DMS114 treated with DMSO at 0.1 percent for 48 hours (cell line): Measurements from ENCODE around the gene PTPRD.
A peak's percentile ranks its signal among the peaks of the same experiment; 100 is the strongest.

Source experiments
- DNase-seq: peaks from one replicate; lab custom pipeline; 2025; ENCODE audit not compliant: unreplicated experiment; lab: John Stamatoyannopoulos, UW

Gene PTPRD

DNA sequence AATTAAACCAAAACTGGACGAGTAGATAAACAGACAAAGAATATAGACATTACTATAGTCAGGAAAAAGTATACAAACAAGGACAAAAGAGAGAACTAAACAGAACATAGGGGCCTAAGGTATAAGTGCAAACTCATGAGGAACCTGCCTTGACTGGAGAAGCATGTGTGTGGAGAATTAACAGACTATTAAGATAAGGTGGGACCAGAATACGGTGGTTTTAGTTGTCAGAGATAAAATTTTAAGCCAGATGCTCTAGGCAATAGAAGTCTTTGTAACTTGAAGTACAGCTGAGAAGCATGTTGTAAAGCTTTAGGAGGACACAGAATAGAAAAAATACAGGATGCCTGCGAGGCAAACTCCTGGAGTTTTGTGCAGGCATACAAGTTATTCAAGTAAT lies 707.1 kb downstream of the PTPRD start:
- no peak for DNase-seq

DNA sequence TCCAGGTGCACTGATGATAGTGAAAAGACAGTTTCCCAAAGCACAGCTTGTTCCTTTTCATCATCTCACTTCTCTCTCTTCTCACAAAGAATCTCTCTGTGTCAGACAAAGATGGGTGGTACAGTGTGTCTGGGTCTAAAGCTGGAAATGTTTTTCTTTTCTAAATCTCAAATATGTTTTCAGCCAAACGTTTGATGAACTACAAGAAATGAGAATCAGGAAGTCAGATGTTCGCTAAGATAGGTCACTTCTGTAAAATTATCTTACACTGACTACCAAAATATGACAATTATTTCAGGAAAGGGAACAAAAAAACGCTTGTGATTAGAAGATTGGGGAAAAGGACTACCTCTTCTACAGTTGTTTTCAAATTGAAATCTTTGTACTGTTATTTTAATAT lies 708.8 kb downstream of the PTPRD start:
- DNase-seq, result no peak

DNA sequence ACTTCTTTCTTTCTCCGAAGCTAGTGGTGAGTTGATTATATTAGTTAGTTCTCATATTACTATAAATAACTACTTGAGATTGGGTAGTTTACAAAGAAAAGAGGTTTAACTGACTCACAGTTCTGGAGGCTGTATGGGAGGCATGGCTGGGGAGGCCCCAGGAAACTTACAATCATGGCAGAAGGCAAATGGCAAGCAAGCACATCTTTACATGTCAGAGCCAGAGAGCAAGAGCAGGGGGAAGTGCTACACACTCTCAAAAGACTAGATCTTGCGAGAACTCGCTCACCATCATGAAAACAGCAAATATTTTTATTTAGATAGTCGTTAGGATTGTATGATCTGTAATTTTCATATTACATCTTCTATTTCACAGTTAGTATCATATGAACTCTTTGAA lies 711.2 kb downstream of the PTPRD start:
- DNase-seq, result no peak

DNA sequence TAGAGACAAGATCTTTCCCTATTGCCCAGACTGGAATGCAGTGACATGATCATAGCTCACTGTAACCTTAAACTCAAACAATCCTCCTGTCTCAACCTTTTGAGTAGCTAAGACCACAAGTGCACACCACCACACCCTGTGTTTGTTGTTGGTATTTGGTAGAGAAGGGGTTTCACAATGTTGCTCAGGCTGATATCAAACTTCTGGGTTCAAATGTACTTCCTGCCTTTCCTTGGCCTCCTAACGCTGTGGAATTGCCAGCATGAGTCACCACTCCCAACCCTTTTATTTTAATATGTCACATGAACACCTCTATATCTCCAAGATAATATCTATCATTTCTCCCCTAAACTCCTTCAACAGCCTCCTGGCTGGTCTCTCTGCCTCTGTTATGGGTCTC lies 719.0 kb downstream of the PTPRD start:
- DNase-seq, result no peak

DNA sequence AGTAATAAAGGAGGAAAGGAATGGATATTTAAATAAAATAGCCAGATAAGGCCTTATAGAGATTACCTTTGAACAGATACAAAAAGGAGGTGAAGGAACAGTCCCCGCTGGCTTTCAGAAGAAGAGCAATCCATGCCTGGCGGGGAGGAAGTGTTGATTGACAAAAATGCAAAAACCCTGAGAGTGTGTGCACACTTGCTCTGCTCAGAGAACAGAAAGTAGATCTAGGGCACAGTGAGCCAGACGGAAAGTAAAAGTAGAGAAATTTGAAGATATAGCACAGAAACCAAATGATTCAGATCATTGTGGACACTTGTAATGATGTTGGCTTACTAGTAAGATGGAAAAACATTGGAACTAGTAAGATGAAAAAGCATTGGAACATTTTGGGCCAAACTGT lies 720.6 kb downstream of the PTPRD start:
- no peak for DNase-seq

DNA sequence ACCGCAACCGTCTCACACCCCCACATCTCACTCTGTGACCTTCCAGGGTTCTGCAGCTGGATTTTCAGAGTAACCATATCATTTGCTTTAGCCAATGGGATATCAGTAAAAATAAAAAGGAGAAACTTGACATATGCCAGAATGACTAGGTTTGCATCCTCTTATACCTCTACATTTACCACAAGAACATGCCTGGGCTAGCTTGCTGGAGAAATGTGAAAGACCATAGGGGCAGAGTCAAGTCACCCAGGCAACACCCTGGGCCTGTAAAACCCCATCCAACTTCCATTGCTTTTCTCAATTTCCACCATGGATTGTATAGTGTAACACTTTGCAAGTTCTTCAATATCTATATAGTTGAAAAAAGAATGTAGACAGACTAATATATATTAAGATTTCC lies 731.1 kb downstream of the PTPRD start:
- no peak for DNase-seq

DNA sequence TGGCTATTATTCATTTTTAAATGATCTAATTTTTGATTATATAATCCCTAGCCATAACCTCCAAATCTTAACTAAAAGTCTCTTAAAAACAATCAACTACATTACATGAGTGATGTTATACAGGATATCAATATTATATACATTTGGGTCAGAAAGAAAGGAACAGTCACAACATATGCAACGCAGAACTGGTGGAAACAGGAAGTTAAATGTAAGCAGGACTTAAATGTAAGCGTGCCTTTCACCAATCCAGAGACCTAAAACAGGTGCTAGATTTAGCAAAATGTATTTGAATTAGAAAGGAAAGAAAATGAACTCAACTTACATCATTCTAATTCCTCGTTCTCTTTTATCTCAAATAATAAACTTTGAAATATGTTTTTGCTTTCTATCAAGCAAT lies 738.5 kb downstream of the PTPRD start:
- no peak for DNase-seq

DNA sequence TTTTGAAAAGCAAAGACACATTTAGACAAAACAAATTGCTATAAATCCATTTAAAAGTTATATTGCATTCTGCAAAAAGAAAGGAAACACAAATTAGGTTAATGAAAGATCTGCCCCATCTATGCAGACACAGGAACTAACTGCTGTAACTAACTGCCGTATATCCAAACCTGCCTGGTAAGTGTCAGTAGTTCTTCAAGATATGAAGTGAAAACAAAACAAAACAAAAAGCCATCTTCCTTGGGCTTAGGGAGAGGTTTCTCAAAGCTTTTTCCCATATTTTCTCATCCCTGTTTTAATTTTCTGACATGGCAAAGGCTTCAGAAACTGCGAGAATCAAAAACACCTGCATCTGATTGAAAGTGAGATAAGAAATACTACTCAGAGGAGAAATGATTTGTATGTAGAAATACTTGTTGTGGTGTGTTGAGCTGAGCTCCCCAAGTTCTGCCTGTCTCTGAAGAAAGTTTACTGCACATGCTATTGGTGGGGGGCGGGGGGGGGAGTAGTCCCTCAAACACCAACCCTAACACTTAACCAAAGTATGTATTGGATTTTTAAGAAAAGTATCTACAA lies 750.5 kb downstream of the PTPRD start:
- DNase-seq, result no peak

DNA sequence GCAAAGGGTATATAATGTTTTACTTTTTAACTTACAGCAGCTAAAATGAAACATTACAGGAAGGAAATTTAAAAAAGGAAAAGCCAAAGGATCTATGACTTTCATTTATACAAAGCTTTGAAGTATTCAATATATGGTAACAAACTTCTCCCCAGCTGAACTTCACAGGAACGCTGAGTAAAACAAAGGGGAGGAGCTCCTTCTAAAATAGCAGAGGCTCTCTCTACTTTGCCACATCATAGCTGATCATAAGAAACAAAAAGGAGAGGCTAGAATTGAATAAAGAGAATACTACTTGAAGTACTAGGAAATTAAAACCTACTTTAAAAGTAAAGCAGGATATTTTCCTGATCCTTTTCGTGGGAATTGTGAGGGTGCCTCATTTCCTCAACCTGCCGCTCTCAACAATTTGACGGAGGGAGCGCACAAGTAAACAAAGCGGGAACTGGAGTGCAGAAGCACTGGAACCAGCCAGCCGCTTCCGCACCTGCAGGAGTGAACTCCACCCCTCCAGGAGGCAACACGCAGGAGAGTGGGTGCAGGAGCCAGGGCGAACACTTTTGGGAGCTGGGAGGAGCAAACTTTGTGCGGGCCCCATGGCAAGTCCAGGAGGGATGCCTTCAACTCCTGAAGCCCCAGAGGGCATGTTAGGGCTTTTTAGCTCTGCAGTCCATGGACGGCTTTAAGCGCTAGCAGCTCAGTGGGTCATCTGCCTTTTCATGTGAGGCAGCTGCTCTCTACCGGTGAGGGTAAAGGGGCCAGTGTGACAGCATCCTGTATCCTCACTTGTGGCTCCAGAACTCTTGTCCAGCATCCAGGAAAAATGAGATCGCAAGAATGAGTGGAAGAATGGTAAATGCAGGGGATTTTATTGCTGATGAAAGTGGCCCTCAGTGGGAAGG lies 757.4 kb downstream of the PTPRD start:
- no peak for DNase-seq

DNA sequence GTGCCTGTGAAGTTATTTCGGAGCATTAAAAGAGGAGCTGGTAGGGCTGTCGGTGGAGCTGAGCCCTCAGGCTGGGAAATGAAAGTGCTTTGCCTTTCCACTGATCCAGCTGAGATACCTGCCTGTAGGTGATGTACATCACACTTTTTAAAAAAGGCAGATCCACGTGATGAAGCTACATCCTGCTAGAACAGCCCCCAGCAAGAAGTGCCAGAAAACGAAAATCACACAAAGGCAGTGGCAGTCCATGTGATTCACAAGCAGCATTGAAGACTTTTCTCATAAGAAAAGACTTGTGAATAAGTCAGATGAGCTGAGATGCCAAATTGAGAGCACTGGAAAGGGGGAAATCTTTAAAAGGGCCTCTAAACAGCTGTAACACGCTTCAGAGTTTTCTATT lies 765.1 kb downstream of the PTPRD start:
- no peak for DNase-seq

DNA sequence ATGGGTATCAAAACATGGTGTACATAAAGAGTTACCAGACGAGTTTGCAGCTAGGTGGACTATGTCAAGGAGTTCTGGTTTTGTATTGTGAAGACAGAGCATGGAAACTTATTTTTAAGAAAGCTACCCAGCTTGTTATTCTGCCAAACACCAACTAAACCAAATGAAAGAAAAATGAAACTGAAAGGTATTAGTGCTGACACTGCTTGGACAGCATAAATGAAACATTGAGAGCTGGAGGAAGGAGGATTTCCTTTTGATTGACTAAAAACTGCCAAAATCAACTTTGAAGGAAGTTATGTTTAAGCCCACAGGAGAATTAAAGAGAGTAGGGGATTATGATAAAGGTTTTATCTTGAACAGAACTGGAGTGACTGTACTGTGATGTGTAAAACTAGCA lies 766.2 kb downstream of the PTPRD start:
- no peak for DNase-seq

DNA sequence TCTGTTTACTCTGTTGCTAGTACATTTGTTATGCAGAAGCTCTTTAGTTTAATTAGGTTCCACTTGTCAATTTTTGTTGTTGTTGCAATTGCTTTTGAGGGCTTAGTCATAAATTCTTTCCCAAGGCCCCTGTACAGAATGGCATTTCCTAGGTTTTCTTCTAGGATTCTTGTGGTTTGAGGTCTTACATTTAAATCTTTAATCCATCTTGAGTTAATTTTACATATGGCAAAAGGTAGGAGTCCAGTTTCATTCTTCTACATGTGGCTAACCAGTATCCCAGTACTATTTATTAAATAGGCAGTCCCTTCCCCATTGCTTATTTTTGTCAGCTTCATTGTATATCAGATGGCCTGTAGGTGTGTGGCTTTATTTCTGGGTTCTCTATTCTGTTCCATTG lies 792.4 kb downstream of the PTPRD start:
- DNase-seq, result no peak

DNA sequence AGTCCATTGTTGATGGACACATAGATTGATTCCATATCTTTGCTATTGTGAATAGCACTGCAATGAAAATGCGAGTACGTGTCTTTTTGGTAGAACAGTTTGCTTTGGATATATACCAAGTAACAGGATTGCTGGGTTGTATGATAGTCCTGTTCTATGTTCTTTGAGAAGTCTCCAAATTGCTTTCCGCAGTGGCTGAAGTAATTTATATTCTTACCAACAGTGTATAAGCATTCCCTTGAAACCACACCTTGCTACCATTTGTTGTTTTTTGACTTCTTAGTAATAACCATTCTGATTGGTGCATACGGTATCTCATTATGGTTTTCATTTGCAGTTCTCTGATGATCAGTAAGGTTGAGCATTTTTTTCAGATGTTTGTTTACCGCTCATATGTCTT lies 792.9 kb downstream of the PTPRD start:
- no peak for DNase-seq

DNA sequence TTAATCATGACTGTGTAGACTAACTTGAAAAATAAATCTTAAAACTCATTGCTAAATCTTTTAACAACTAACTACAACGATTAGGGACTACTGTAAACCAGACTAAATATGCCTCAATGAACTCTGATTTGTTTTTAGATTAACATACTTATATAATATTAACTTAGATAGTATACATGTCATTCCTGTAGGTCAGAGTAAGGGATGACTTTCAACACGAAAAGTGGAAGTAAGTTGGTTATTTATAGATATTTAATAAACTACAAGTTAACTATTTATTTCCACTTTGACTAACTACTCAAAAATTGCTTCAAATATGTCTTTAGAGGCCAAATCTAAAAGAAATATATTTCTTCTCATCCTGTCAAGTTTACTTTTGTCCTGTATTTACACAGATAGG lies 795.6 kb downstream of the PTPRD start:
- DNase-seq, result no peak

DNA sequence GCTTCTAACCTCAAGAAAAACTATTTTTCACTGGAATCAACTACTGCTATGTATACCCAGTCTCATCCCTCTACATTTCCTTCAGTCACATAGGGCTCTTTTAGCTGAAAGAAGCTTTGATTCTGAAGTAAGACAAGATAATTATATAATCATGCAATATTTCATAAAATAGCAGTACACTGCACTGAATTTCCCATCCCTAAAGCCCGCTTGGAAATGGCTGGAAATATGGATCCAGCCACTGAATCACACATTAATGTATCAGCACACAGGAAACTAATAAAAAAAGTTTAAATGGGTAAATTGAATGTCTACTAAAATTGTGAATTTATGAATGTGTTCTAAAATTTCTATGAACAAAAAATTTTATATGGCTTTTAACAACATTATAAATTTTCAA lies 808.7 kb downstream of the PTPRD start:
- no peak for DNase-seq

DNA sequence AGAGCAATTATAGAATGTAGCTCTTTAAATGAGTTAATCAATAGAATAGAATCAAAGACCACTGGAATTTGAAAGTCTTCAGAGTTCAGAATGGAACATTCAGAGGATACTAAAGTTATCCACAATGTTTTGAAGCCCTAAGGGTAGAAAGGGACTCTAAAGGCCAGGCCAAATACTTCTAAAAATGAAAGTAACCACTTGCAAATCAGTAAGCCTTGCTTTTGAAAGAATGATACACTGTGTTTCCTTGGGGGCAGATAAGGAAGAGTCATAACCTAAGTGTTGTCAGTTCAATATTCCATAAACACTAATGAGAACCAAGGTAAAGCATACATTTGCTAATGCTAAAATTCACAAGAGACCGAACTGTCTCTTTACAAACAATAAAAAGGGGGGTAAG lies 813.5 kb downstream of the PTPRD start:
- DNase-seq, result no peak

DNA sequence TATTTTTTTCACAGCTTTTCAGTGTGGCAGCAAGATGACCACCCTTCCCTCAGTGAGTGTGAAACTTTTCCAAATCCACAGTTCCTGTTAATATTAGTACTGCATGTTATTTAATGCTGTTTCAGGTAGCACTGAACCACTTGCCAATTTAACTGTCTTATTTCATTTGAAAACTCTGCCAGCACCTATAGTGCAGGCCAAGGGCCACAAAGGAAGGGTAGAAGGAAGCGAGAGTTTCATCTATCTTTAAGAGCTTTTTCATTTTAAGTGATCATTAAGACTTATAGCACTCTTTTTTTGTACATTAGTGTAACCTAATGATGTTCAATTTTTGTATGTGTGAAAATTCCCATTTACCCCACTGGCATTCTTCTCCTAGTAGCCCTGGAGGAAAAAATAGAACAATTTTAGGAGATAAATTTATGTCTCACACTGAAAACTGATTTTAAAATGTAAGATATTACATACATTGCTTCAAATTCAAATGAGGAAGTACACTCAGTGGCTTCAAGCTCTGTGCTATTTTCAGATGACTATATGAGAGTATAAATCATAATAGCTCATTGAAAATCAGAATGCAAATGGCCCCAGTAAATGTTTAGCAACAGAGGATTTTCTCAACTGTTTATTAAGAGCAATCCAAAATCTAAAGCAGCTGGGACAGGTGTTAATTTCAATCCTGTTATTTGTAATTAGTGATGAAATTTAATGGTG lies 820.5 kb downstream of the PTPRD start:
- DNase-seq, result no peak

DNA sequence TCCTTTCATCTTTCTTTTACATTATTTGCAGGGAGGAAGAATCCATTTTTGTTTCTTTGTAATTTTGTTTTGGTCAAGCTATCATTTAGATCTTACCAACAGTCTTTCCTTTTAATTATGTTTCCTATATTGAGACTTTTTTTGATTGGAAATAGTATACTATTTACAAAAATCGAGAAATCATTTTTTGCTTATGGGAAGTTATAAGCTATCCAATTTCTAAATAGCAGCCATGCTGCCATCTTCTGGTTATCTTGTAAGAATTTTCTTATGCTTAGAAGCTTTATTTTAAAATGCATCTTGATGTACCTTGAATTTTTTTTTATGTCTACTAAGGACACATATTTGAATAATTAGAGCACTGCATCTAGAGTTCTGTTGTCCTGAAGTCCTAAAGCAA lies 821.2 kb downstream of the PTPRD start:
- DNase-seq, result no peak

DNA sequence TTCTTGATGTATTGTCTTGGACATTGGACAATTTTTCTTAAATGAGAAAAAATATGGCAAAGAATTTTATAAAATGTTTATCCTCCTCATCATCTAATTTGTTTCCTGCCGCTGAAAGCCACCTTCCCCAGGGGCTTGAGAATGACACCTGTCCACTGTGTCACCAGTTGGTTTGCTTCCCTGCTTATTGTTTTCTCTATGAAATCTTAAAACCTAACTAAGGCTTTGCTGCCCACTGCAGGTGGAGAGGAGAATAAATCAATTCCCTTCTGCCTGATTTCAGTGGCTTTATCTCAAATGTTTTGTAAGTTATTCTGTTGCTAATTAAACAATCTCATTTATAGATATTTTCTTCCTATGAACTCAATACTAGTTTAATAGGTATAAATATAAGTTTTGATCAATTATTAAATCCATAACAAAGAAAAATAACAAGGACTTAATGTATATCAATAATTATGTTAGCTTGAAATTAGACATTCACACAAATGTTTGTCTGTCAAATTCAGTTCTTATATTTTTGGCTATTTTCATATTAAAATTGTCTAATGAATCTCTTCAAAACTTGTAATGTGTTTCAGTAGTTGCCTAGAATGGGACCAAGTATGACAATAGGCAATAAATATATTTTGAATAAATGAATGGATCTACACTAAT lies 822.5 kb downstream of the PTPRD start:
- peak; percentile 10 for DNase-seq

DNA sequence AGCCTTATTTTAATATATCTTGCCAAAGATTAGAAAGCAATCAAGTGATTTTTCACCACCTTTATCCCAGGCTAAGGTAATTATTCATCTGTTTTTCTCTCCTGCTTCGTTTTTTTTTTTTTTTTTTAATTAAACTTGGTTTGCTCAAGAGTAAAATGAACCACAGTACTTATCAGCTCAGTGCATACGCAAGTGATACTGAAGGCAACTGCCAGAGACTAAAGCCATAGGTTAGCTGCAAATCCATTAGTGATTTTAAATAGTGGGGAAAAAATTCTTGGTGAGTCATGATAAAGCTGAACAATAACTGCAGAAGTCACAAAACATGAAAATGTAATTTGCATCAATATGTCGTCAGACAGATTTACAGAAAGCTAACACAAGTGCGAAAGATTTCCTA lies 829.1 kb downstream of the PTPRD start:
- no peak for DNase-seq

DNA sequence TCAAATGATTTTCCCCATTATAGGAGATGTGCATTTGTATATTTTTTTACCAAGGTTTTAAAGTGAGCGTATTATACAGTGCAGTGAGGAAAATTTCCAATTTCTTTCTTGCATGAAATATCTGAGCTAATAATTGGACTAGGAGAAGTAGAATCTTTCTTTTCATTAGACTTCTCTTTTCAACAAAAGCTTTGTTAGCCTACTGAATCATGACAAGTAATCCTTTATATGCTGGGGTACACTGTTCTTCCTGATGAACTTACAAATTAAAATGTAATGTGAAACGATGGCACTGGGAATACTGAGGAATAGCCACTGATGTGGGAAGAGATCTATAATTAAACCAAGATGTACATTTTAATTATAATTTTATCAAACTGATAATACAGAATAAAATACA lies 829.6 kb downstream of the PTPRD start:
- no peak for DNase-seq

DNA sequence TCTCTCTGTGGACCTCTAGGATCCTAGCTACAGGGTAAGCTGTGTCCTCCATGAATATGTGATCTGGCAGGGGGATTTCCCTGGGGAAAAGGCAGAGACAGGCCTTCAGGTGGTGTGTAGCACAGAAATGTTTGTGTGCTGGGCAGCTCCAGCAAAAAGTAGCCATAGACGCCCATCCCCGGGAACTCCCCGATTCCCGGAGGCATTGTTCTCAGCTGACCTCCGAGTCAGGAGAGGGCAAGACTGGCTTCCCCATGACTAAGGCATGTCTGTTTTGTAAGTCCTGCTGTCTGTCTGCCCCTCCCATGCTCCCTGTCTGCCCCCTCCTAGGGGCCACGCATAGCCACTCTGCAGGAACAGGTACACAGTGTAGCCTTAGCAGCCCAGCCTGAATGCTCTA lies 834.5 kb downstream of the PTPRD start:
- no peak for DNase-seq
